CD14-positive monocyte (primary cell): Measurements from ENCODE around the gene CCDC50. TPM values are rescaled to one million over a fixed set of nuclear protein-coding genes. Genes with fewer than 3 reads are reported as not detected.

Experiments
- DNase-seq, 3 donors: peaks; one replicate each; pipeline ENCODE4 v3.0.0-alpha.2; 2011 to 2022
- H2AFZ ChIP-seq: 2 replicates; pipeline ENCODE4 v1.6.0; 2012; ENCODE audit warnings: mild to moderate bottlenecking, low read depth, low read length, inconsistent platforms; ENCODE audit not compliant: insufficient read depth, poor library complexity, severe bottlenecking
- H3K27ac ChIP-seq, 2 donors: 1 replicate in 1 of 2; 2 replicates in 1 of 2; pipeline ENCODE4 v1.5.1; 2012 to 2013; ENCODE audit warnings: low read length in 2 of 2, control low read depth in 1 of 2, inconsistent platforms in 1 of 2, low read depth in 1 of 2, mild to moderate bottlenecking in 1 of 2
- H3K27me3 ChIP-seq, 2 donors: one replicate each; pipeline versions ENCODE4 v1.6.0 to v1.6.1; 2011 to 2013; ENCODE audit warnings: low read length in 2 of 2; ENCODE audit not compliant: control insufficient read depth in 2 of 2, insufficient read depth in 2 of 2
- H3K36me3 ChIP-seq, 2 donors: replicated peaks in 1 of 2; 1 replicate in 1 of 2; 2 replicates in 1 of 2; pipeline versions ENCODE4 v1.5.1 to v1.6.1; 2012 to 2013; ENCODE audit warnings: low read length in 2 of 2, control low read depth in 1 of 2, inconsistent platforms in 1 of 2, mild to moderate bottlenecking in 1 of 2; ENCODE audit not compliant: insufficient read depth in 2 of 2, control insufficient read depth in 1 of 2
- H3K4me1 ChIP-seq, 2 donors: 1 replicate in 1 of 2; 2 replicates in 1 of 2; pipeline versions ENCODE4 v1.5.1 to v1.6.1; 2012 to 2013; ENCODE audit warnings: low read length in 2 of 2, control low read depth in 1 of 2, inconsistent platforms in 1 of 2, mild to moderate bottlenecking in 1 of 2, moderate library complexity in 1 of 2; ENCODE audit not compliant: insufficient read depth in 2 of 2, control insufficient read depth in 1 of 2
- H3K4me2 ChIP-seq: replicated peaks from 2 replicates; pipeline ENCODE3; 2012; ENCODE audit warnings: low read length, moderate library complexity, mild to moderate bottlenecking; ENCODE audit not compliant: poor library complexity, severe bottlenecking; ENCODE audit errors: extremely low read depth
- H3K4me3 ChIP-seq, 3 experiments: fragments of 200-600 bp in 1 of 3; sonication (generic) in 1 of 3; replicated peaks in 1 of 3; 1 replicate in 2 of 3; 2 replicates in 1 of 3; pipeline ENCODE4 v1.5.1; 2011 to 2013; ENCODE audit warnings: low read length in 3 of 3, mild to moderate bottlenecking in 3 of 3, control low read depth in 2 of 3, low read depth in 2 of 3, inconsistent platforms in 1 of 3, moderate library complexity in 1 of 3
- H3K79me2 ChIP-seq: 2 replicates; pipeline ENCODE4 v1.6.0; 2012; ENCODE audit warnings: mild to moderate bottlenecking, control low read depth, inconsistent platforms, low read length, moderate library complexity; ENCODE audit not compliant: insufficient read depth
- H3K9ac ChIP-seq: 2 replicates; pipeline ENCODE4 v1.6.0; 2017; ENCODE audit warnings: low read length, mild to moderate bottlenecking; ENCODE audit not compliant: insufficient read depth, poor library complexity, severe bottlenecking
- H3K9me3 ChIP-seq, 2 donors: replicated peaks in 1 of 2; 1 replicate in 1 of 2; 2 replicates in 1 of 2; pipeline versions ENCODE4 v1.5.1 to v1.6.1; 2012 to 2013; ENCODE audit warnings: low read length in 2 of 2, control low read depth in 1 of 2; ENCODE audit not compliant: control insufficient read depth in 1 of 2, insufficient read depth in 1 of 2
- H4K20me1 ChIP-seq: 2 replicates; pipeline ENCODE4 v1.6.0; 2012; ENCODE audit warnings: mild to moderate bottlenecking, low read length, control low read depth, moderate library complexity; ENCODE audit not compliant: insufficient read depth
- H3K27ac Mint-ChIP-seq, 7 donors: one replicate each; pipeline ENCODE4 v1.8.0; 2020; ENCODE audit warnings: mild to moderate bottlenecking in 7 of 7, mixed read lengths in 7 of 7, moderate library complexity in 6 of 7, inconsistent platforms in 2 of 7
- H3K27me3 Mint-ChIP-seq, 3 donors: one replicate each; pipeline ENCODE4 v1.8.0; 2021 to 2022; ENCODE audit warnings: low read depth in 3 of 3, mild to moderate bottlenecking in 3 of 3, mixed read lengths in 3 of 3, moderate library complexity in 3 of 3, inconsistent platforms in 1 of 3
- H3K36me3 Mint-ChIP-seq, 2 donors: one replicate each; pipeline ENCODE4 v1.8.0; 2020; ENCODE audit warnings: mixed read lengths in 2 of 2, inconsistent platforms in 1 of 2, mild to moderate bottlenecking in 1 of 2
- H3K4me1 Mint-ChIP-seq: one replicate; pipeline ENCODE4 v1.8.0; 2020; ENCODE audit warnings: mild to moderate bottlenecking, mixed read lengths
- H3K4me3 Mint-ChIP-seq, 2 donors: one replicate each; pipeline ENCODE4 v1.8.0; 2020; ENCODE audit warnings: mild to moderate bottlenecking in 2 of 2, mixed read lengths in 2 of 2, moderate library complexity in 1 of 2
- H3K9me3 Mint-ChIP-seq, 7 donors: one replicate each; pipeline ENCODE4 v1.8.0; 2020 to 2022; ENCODE audit warnings: mixed read lengths in 7 of 7, mild to moderate bottlenecking in 6 of 7, moderate library complexity in 6 of 7, inconsistent platforms in 2 of 7
- CTCF ChIP-seq: fragments of 200-600 bp; IDR thresholded peaks from one replicate; pipeline ENCODE4 v1.8.0; 2022; ENCODE audit warnings: antibody characterized with exemption, mild to moderate bottlenecking
- WGBS: methylation state at CpG from one replicate; pipeline ENCODE4 v1.1.5; 2013; ENCODE audit warnings: missing lambda C conversion rate; ENCODE audit not compliant: insufficient coverage; 5-methylcytosine and 5-hydroxymethylcytosine counted together
- intact Hi-C, 2 donors: fragments of 100-400 bp; cut with micrococcal nuclease; formaldehyde crosslinking; loops; one replicate each; pipeline versions ENCODE4 v1.15.0 to v1.15.1; 2023
- polyA plus RNA-seq, 3 donors: library from polyadenylated mRNA; depleted of rRNA in 1 of 3; unstranded in 2 of 3; stranded (reverse) in 1 of 3; fragments of 300-500 nt in 2 of 3; fragments of >200 nt in 1 of 3; fragmentation: Illumina TruSeq in 2 of 3; gene quantifications; 1 replicate in 2 of 3; 2 replicates in 1 of 3; pipeline ENCODE4 v1.2.3, GENCODE V29; 2012 to 2021

CCDC50 gene
- polyA plus RNA-seq, 3 donors: 13.3 to 29.2 (median 25.8) TPM

GRCh38 chr3:191373327-191373726, 44.1 kb downstream of the CCDC50 start:
- Histone ChIP-seq H3K27ac (no peak overlapping the region), H3K4me1 (no peaks in the 10 kb centered on the region), H3K4me3 (no peak overlapping the region), H4K20me1 (no peaks in the 10 kb centered on the region), H3K9me3 (no peaks in the 10 kb centered on the region), H3K36me3 (peaks cover 17 to 39% of the 10 kb centered on the region in 2 donors), H2AFZ (no peak overlapping the region), H3K27me3 (no peaks in the 10 kb centered on the region), H3K4me2 (no peak overlapping the region), H3K79me2 (no peaks in the 10 kb centered on the region), H3K9ac (no peak overlapping the region)
- Mint-ChIP-seq H3K36me3 (peaks cover 29 to 45% of the 10 kb centered on the region in 2 donors), H3K9me3 (peaks cover 0 to 2% (median 0%) of the 10 kb centered on the region in 7 donors), H3K4me1 (peaks cover 2% of the 10 kb centered on the region), H3K27ac (no peak overlapping the region), H3K4me3 (no peak overlapping the region), H3K27me3 (peaks cover 0 to 1% (median 0%) of the 10 kb centered on the region in 3 donors)
- DNase-seq: no peak
- intact Hi-C loops: no loop called here
- no CpG with 5 or more reads among the region's 4 CpGs for WGBS
- no peak for TF ChIP-seq CTCF

GRCh38 chr3:191376516-191377141, 47.4 kb downstream of the CCDC50 start:
- WGBS: 94% methylated on average over 5 of the region's 7 CpGs
- DNase-seq: no peak
- H3K79me2 ChIP-seq: no peaks in the 10 kb centered on the region
- intact Hi-C loops: no loop called here
- no peaks in the 10 kb centered on the region for H4K20me1 ChIP-seq
- no peaks in the 10 kb centered on the region for H3K4me1 ChIP-seq
- Mint-ChIP-seq H3K27me3 (no peaks in the 10 kb centered on the region), H3K4me3 (no peak overlapping the region), H3K27ac (no peak overlapping the region), H3K36me3 (peaks cover 22 to 42% of the 10 kb centered on the region in 2 donors), H3K4me1 (peaks cover 2% of the 10 kb centered on the region), H3K9me3 (no peaks in the 10 kb centered on the region)
- no peak overlapping the region for H2AFZ ChIP-seq
- no peak overlapping the region for H3K9ac ChIP-seq
- H3K36me3 ChIP-seq: peaks cover 19 to 41% of the 10 kb centered on the region in 2 donors
- TF ChIP-seq CTCF: no peak
- H3K27me3 ChIP-seq: no peaks in the 10 kb centered on the region
- no peak overlapping the region for H3K27ac ChIP-seq
- no peaks in the 10 kb centered on the region for H3K9me3 ChIP-seq
- H3K4me3 ChIP-seq: no peak overlapping the region
- no peak overlapping the region for H3K4me2 ChIP-seq
